ENCODE results near the gene ERC1.
A peak's percentile ranks its signal among the peaks of the same experiment; 100 is the strongest.
"Not testable (repeated sequence)": the region's sequence is repeated elsewhere in the genome, so short reads cannot be mapped to it uniquely, and the experiment has no call there.

The ERC1 gene

GRCh38 chr12:1307796-1308195, 316.8 kb downstream of the ERC1 start:
- peak overlapping the region; percentile 81 for H3K27ac ChIP-seq
- peaks cover 75 to 78% of the 10 kb centered on the region in 2 experiments for H3K4me1 ChIP-seq (ENCODE audit: control insufficient read depth in 1 of 2, insufficient read depth in 1 of 2, low read depth in 1 of 2, low read length in 1 of 2)
- H3K9me3 ChIP-seq = no peaks in the 10 kb centered on the region
- H3K27me3 ChIP-seq = no peaks in the 10 kb centered on the region
- TF ChIP-seq, protein P1, sequence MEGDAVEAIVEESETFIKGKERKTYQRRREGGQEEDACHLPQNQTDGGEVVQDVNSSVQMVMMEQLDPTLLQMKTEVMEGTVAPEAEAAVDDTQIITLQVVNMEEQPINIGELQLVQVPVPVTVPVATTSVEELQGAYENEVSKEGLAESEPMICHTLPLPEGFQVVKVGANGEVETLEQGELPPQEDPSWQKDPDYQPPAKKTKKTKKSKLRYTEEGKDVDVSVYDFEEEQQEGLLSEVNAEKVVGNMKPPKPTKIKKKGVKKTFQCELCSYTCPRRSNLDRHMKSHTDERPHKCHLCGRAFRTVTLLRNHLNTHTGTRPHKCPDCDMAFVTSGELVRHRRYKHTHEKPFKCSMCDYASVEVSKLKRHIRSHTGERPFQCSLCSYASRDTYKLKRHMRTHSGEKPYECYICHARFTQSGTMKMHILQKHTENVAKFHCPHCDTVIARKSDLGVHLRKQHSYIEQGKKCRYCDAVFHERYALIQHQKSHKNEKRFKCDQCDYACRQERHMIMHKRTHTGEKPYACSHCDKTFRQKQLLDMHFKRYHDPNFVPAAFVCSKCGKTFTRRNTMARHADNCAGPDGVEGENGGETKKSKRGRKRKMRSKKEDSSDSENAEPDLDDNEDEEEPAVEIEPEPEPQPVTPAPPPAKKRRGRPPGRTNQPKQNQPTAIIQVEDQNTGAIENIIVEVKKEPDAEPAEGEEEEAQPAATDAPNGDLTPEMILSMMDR (IDR thresholded peaks at IDR 0.05) = no peak
- H3K36me3 ChIP-seq = no peaks in the 10 kb centered on the region
- H3K4me3 ChIP-seq (ENCODE audit: low read depth in 1 of 2, low read length in 1 of 2) = no peak overlapping the region

GRCh38 chr12:1309613-1310012, 318.6 kb downstream of the ERC1 start:
- H3K4me1 ChIP-seq (ENCODE audit: control insufficient read depth in 1 of 2, insufficient read depth in 1 of 2, low read depth in 1 of 2, low read length in 1 of 2) = peaks cover 70 to 80% of the 10 kb centered on the region in 2 experiments
- H3K27me3 ChIP-seq = no peaks in the 10 kb centered on the region
- H3K4me3 ChIP-seq (ENCODE audit: low read depth in 1 of 2, low read length in 1 of 2) = peak overlapping the region; percentile 1 to 36
- TF ChIP-seq, protein P1 (IDR thresholded peaks at IDR 0.05) = no peak
- no peaks in the 10 kb centered on the region for H3K36me3 ChIP-seq
- no peaks in the 10 kb centered on the region for H3K9me3 ChIP-seq
- H3K27ac ChIP-seq = peak overlapping the region; percentile 81

GRCh38 chr12:1310653-1311052, 319.6 kb downstream of the ERC1 start:
- no peaks in the 10 kb centered on the region for H3K27me3 ChIP-seq
- peak overlapping the region; percentile 30 for H3K27ac ChIP-seq
- H3K4me3 ChIP-seq (ENCODE audit: low read depth in 1 of 2, low read length in 1 of 2) = no peak overlapping the region
- TF ChIP-seq, protein P1 (IDR thresholded peaks at IDR 0.05) = no peak
- H3K9me3 ChIP-seq = no peaks in the 10 kb centered on the region
- H3K4me1 ChIP-seq (ENCODE audit: control insufficient read depth in 1 of 2, insufficient read depth in 1 of 2, low read depth in 1 of 2, low read length in 1 of 2) = peaks cover 61 to 70% of the 10 kb centered on the region in 2 experiments
- no peaks in the 10 kb centered on the region for H3K36me3 ChIP-seq

DNA sequence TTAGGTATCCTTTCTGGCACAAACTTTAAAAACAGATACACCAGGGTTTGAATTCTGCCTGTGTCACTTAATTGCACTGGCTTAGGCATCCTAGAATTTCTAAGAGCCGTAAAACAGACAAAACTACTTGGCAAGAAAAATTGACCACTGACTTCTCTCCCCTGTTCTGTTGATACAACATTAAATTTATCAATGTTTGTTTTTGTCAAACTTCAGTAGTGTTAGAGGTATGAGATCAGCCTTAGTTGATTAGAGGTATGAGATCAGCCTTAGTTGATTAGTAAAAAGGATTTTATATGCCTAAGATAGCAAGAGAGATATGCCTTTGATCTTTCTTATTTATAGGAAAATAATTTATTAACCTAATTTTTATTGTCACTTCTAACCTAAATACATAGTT, 320.1 kb downstream of the ERC1 start:
- Histone ChIP-seq H3K36me3 (no peaks in the 10 kb centered on the region), H3K27ac (peak overlapping the region; percentile 30), H3K4me3 (ENCODE audit: low read depth in 1 of 2, low read length in 1 of 2) (no peak overlapping the region), H3K9me3 (no peaks in the 10 kb centered on the region), H3K4me1 (ENCODE audit: control insufficient read depth in 1 of 2, insufficient read depth in 1 of 2, low read depth in 1 of 2, low read length in 1 of 2) (peaks cover 56 to 65% of the 10 kb centered on the region in 2 experiments), H3K27me3 (no peaks in the 10 kb centered on the region)
- TF ChIP-seq, protein P1 (IDR thresholded peaks at IDR 0.05) = no peak

GRCh38 chr12:1313906-1314305, 322.9 kb downstream of the ERC1 start:
- H3K4me3 ChIP-seq (ENCODE audit: low read depth in 1 of 2, low read length in 1 of 2) = no peak overlapping the region
- no peaks in the 10 kb centered on the region for H3K36me3 ChIP-seq
- H3K27ac ChIP-seq = peak overlapping the region; percentile 60
- TF ChIP-seq, protein P1 (IDR thresholded peaks at IDR 0.05) = no peak
- no peaks in the 10 kb centered on the region for H3K27me3 ChIP-seq
- peaks cover 36 to 41% of the 10 kb centered on the region in 2 experiments for H3K4me1 ChIP-seq (ENCODE audit: control insufficient read depth in 1 of 2, insufficient read depth in 1 of 2, low read depth in 1 of 2, low read length in 1 of 2)
- no peaks in the 10 kb centered on the region for H3K9me3 ChIP-seq

- Histone ChIP-seq H3K4me1 (ENCODE audit: control insufficient read depth in 1 of 2, insufficient read depth in 1 of 2, low read depth in 1 of 2, low read length in 1 of 2) (peaks cover 36 to 40% of the 10 kb centered on the region in 2 experiments), H3K27ac (peak overlapping the region; percentile 60), H3K27me3 (no peaks in the 10 kb centered on the region), H3K36me3 (no peaks in the 10 kb centered on the region), H3K4me3 (ENCODE audit: low read depth in 1 of 2, low read length in 1 of 2) (no peak overlapping the region), H3K9me3 (no peaks in the 10 kb centered on the region)
- TF ChIP-seq, protein P1 (IDR thresholded peaks at IDR 0.05) = no peak
Observed at GRCh38 chr12:1314523-1314922, 323.5 kb downstream of the ERC1 start.

- peaks cover 20 to 23% of the 10 kb centered on the region in 2 experiments for H3K4me1 ChIP-seq (ENCODE audit: control insufficient read depth in 1 of 2, insufficient read depth in 1 of 2, low read depth in 1 of 2, low read length in 1 of 2)
- H3K27me3 ChIP-seq; H3K36me3 ChIP-seq; H3K27ac ChIP-seq; H3K9me3 ChIP-seq; H3K4me3 ChIP-seq (ENCODE audit: low read depth in 1 of 2, low read length in 1 of 2): not testable (repeated sequence)
Observed at GRCh38 chr12:1316991-1317390, 326.0 kb downstream of the ERC1 start.
